Endothelial cell (in vitro differentiated cells): ENCODE measurements around the gene RUNX2. TPM values are rescaled to one million over a fixed set of nuclear protein-coding genes. Genes with fewer than 3 reads are reported as not detected.

ENCODE experiments used
- DNase-seq: peaks from one replicate; pipeline ENCODE4 v3.0.0; 2021; ENCODE audit warnings: low spot score
- H3K27ac Mint-ChIP-seq: one replicate; pipeline ENCODE4 v1.8.0; 2021; ENCODE audit warnings: mixed read lengths, inconsistent platforms; ENCODE audit not compliant: unreplicated experiment
- H3K27me3 Mint-ChIP-seq: one replicate; pipeline ENCODE4 v1.8.0; 2021; ENCODE audit warnings: mild to moderate bottlenecking, moderate library complexity, mixed read lengths, inconsistent platforms; ENCODE audit not compliant: unreplicated experiment
- H3K36me3 Mint-ChIP-seq: one replicate; pipeline ENCODE4 v1.8.0; 2021; ENCODE audit warnings: mild to moderate bottlenecking, low read depth, mixed read lengths, inconsistent platforms; ENCODE audit not compliant: unreplicated experiment
- H3K4me1 Mint-ChIP-seq: one replicate; pipeline ENCODE4 v1.8.0; 2021; ENCODE audit warnings: mild to moderate bottlenecking, mixed read lengths, inconsistent platforms; ENCODE audit not compliant: unreplicated experiment
- H3K4me3 Mint-ChIP-seq: one replicate; pipeline ENCODE4 v1.8.0; 2021; ENCODE audit warnings: mild to moderate bottlenecking, mixed read lengths, inconsistent platforms; ENCODE audit not compliant: unreplicated experiment
- H3K9me3 Mint-ChIP-seq: one replicate; pipeline ENCODE4 v1.8.0; 2021; ENCODE audit warnings: mixed read lengths, inconsistent platforms; ENCODE audit not compliant: unreplicated experiment
- CTCF ChIP-seq: fragments of 200-600 bp; sonication (generic); IDR thresholded peaks from one replicate; pipeline ENCODE4 v1.5.0; 2021; ENCODE audit warnings: antibody characterized with exemption; ENCODE audit not compliant: unreplicated experiment
- total RNA-seq: library from RNA; stranded (reverse); fragmentation: NEBNext Ultra II Directional; extraction: Animal tissue kit (Norgen Biotek cat#: 25700); gene quantifications from one replicate; pipeline ENCODE4 v1.2.1, GENCODE V29; 2021; ENCODE audit not compliant: unreplicated experiment

Gene RUNX2
- total RNA-seq, 1 donor from 2014 or later = 1.8 TPM

- peaks cover 25% of the 10 kb centered on the region for H3K9me3 Mint-ChIP-seq
- peaks cover 26% of the 10 kb centered on the region for H3K36me3 Mint-ChIP-seq
- H3K4me3 Mint-ChIP-seq = no peak overlapping the region
- no peak for TF ChIP-seq CTCF
- H3K27ac Mint-ChIP-seq = no peak overlapping the region
- no peak for DNase-seq
- peaks cover 15% of the 10 kb centered on the region for H3K4me1 Mint-ChIP-seq
- peaks cover 9% of the 10 kb centered on the region for H3K27me3 Mint-ChIP-seq
These were observed 22.6 kb upstream of the RUNX2 start for GRCh38 chr6:45305546-45305945.

GRCh38 chr6:45310118-45310788 is 17.9 kb upstream of the RUNX2 start:
- Mint-ChIP-seq H3K4me1 (peaks cover 36% of the 10 kb centered on the region), H3K9me3 (peaks cover 25% of the 10 kb centered on the region), H3K27ac (peak overlapping the region; percentile 88), H3K36me3 (peaks cover 26% of the 10 kb centered on the region), H3K4me3 (no peak overlapping the region), H3K27me3 (peaks cover 9% of the 10 kb centered on the region)
- TF ChIP-seq CTCF = no peak
- DNase-seq = peak; percentile 9

GRCh38 chr6:45314146-45314545 is 14.0 kb upstream of the RUNX2 start:
- TF ChIP-seq CTCF = no peak
- H3K4me1 Mint-ChIP-seq = peaks cover 36% of the 10 kb centered on the region
- no peak for DNase-seq
- H3K36me3 Mint-ChIP-seq = peaks cover 7% of the 10 kb centered on the region
- H3K27me3 Mint-ChIP-seq = peaks cover 2% of the 10 kb centered on the region
- H3K9me3 Mint-ChIP-seq = peaks cover 7% of the 10 kb centered on the region
- H3K4me3 Mint-ChIP-seq = no peak overlapping the region
- peak overlapping the region; percentile 76 for H3K27ac Mint-ChIP-seq

GRCh38 chr6:45320349-45320748 is 7.8 kb upstream of the RUNX2 start:
- Mint-ChIP-seq H3K4me3 (no peak overlapping the region), H3K27ac (no peak overlapping the region), H3K4me1 (peaks cover 3% of the 10 kb centered on the region), H3K36me3 (peaks cover 3% of the 10 kb centered on the region), H3K9me3 (no peaks in the 10 kb centered on the region), H3K27me3 (no peaks in the 10 kb centered on the region)
- DNase-seq = no peak
- no peak for TF ChIP-seq CTCF

GRCh38 chr6:45323656-45324224 is 4.4 kb upstream of the RUNX2 start:
- peaks cover 12% of the 10 kb centered on the region for H3K4me1 Mint-ChIP-seq
- no peaks in the 10 kb centered on the region for H3K36me3 Mint-ChIP-seq
- no peak overlapping the region for H3K4me3 Mint-ChIP-seq
- H3K9me3 Mint-ChIP-seq = no peaks in the 10 kb centered on the region
- no peak for TF ChIP-seq CTCF
- H3K27me3 Mint-ChIP-seq = no peaks in the 10 kb centered on the region
- no peak overlapping the region for H3K27ac Mint-ChIP-seq
- no peak for DNase-seq
